Panc1 (cell line): Measurements from ENCODE around the gene EVL. TPM values are rescaled to one million over a fixed set of nuclear protein-coding genes. Genes with fewer than 3 reads are reported as not detected.

Source experiments
- ATAC-seq: fragments of 200-7000 bp; cut with Tn5 transposase; 2 replicates; pipeline ENCODE4 v1.9.1; 2020; ENCODE audit warnings: mild to moderate bottlenecking, moderate library complexity
- BruUV-seq: library from RNA; stranded (reverse); fragments of 400-500 nt; replicated peaks from 2 replicates; lab custom pipeline; 2021; lab: Mats Ljungman, UMichigan
- CTCF ChIA-PET: fragments of 300-600 bp; sonication (Branson Sonifier 250); formaldehyde crosslinking; loops from one replicate; lab custom pipeline; 2022; ENCODE audit warnings: antibody characterized with exemption; lab: Charles Lee
- POLR2A ChIA-PET: fragments of 300-600 bp; sonication (Branson Sonifier 250); formaldehyde crosslinking; loops from one replicate; lab custom pipeline; 2022; ENCODE audit warnings: antibody characterized with exemption; lab: Charles Lee
- DNase-seq: peaks from one replicate; pipeline ENCODE4 v3.0.0-alpha.2; 2010; ENCODE audit warnings: low read depth, low spot score
- H3K27ac ChIP-seq: 2 replicates; pipeline ENCODE4 v1.5.1; 2011; ENCODE audit warnings: mild to moderate bottlenecking, low read length, inconsistent platforms
- H3K27me3 ChIP-seq: fragments of 200-500 bp; sonication (Bioruptor generic); 2 replicates; pipeline ENCODE4 v1.6.0; 2014; ENCODE audit warnings: low read length, inconsistent platforms; ENCODE audit not compliant: control insufficient read depth, insufficient read depth
- H3K36me3 ChIP-seq: fragments of 200-500 bp; sonication (Bioruptor generic); 2 replicates; pipeline ENCODE4 v1.5.1; 2014; ENCODE audit warnings: inconsistent platforms, mild to moderate bottlenecking, low read length, moderate library complexity; ENCODE audit not compliant: control insufficient read depth, insufficient read depth
- H3K4me1 ChIP-seq: 2 replicates; pipeline ENCODE4 v1.5.1; 2011; ENCODE audit warnings: inconsistent platforms, mild to moderate bottlenecking, low read length, moderate library complexity; ENCODE audit not compliant: control insufficient read depth, insufficient read depth
- H3K4me3 ChIP-seq, 2 experiments: 2 replicates each; pipeline ENCODE4 v1.5.1; 2011 to 2012; ENCODE audit warnings: low read depth in 2 of 2, low read length in 2 of 2, mild to moderate bottlenecking in 2 of 2, inconsistent platforms in 1 of 2, moderate library complexity in 1 of 2
- H3K9me3 ChIP-seq: fragments of 200-500 bp; sonication (Bioruptor generic); 2 replicates; pipeline ENCODE4 v1.5.1; 2014; ENCODE audit warnings: low read depth, mild to moderate bottlenecking, inconsistent platforms, low read length, moderate library complexity; ENCODE audit not compliant: control insufficient read depth, insufficient read depth
- POLR2AphosphoS5 ChIP-seq: IDR thresholded peaks from 2 replicates; pipeline ENCODE4 v1.6.1; 2012; ENCODE audit warnings: mild to moderate bottlenecking, low read depth, low read length, moderate library complexity
- SIN3A ChIP-seq: IDR thresholded peaks from 2 replicates; pipeline ENCODE4 v1.6.1; 2012; ENCODE audit warnings: low read depth, mild to moderate bottlenecking, low read length, moderate library complexity, borderline replicate concordance; ENCODE audit not compliant: insufficient read depth
- TCF7L2 ChIP-seq: IDR thresholded peaks from 2 replicates; pipeline ENCODE4 v1.6.1; 2011; ENCODE audit warnings: mild to moderate bottlenecking, low read depth, low read length, inconsistent platforms
- in situ Hi-C: cut with HindIII; loops from 2 replicates; pipeline ENCODE4 v1.10.0; 2016; ENCODE audit warnings: low sequenced_read_pairs, low pct_unique_long_range_greater_than_20kb
- intact Hi-C: fragments of 100-400 bp; cut with micrococcal nuclease; formaldehyde crosslinking; loops from one replicate; pipeline ENCODE4 v1.10.0; 2022; ENCODE audit not compliant: unreplicated experiment
- total RNA-seq: library from RNA; stranded (reverse); gene quantifications from one replicate; pipeline ENCODE4 v1.2.1, GENCODE V29; 2021; ENCODE audit not compliant: unreplicated experiment
- TF ChIP-seq, protein P1 (sequence below): fragments of 450-650 bp; IDR thresholded peaks from 2 replicates; pipeline ENCODE4 v1.5.1; 2017; ENCODE audit warnings: mild to moderate bottlenecking
- TF ChIP-seq, protein P2 (sequence below), 2 experiments: IDR thresholded peaks; 2 replicates each; pipeline ENCODE4 v1.6.1; 2011 to 2012; ENCODE audit warnings: low read depth in 2 of 2, control low read depth in 1 of 2, low read length in 1 of 2, mild to moderate bottlenecking in 1 of 2, moderate library complexity in 1 of 2; ENCODE audit not compliant: insufficient read depth in 1 of 2

EVL gene
- total RNA-seq, 1 experiment from 2014 or later = 38.3 TPM

DNA sequence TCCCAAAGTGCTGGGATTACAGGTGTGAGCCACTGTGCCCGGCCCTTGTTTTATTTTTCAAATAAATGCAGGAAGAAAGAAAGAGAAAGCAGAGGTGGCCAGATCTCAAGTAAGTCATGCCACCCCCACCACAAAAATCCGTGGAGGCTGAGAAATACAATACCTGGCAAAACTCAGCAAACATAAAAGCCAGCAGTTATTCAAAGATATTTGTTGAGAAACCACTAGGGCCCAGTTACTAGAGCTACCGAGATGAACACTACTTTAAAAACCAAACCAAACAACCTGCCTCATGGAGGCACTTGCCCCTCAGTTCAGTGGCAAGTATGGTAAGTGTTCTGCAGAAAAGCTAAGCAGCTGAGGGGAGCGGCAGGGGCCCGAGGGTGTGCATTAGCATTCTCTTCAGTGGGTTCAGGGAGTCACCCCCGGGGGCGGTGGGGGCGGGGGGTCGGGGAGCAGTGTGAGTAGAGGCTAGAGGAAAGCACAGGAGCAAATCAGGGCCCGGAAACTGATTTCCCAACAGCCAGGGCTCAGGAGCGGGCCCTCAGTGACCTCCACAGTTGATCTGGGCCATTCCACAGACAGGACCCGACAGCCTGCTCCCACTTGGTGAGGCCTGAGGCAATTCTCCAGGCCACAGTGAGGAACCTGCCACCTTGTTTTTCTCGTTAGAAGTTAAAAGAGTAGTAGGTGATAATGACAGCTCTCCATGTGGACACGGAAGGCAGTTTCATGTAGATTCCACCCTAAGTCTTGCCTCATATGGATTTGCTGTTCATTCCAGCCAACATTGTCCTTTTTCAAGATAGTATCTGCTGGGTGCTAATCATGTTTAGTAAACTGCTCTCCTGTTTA lies 8.6 kb downstream of the EVL start:
- DNase-seq = no peak
- no peak overlapping the region for H3K27ac ChIP-seq
- in situ Hi-C loops = no loop called here
- ChIA-PET POLR2A (no interaction called here), CTCF (no interaction called here)
- no peak for ATAC-seq
- intact Hi-C loops = no loop called here
- H3K27me3 ChIP-seq = no peaks in the 10 kb centered on the region
- no peaks in the 10 kb centered on the region for H3K9me3 ChIP-seq
- H3K36me3 ChIP-seq = no peaks in the 10 kb centered on the region
- H3K4me3 ChIP-seq = no peak overlapping the region
- no peaks in the 10 kb centered on the region for H3K4me1 ChIP-seq
- BruUV-seq = no TSS peak
- TF ChIP-seq, protein P1, sequence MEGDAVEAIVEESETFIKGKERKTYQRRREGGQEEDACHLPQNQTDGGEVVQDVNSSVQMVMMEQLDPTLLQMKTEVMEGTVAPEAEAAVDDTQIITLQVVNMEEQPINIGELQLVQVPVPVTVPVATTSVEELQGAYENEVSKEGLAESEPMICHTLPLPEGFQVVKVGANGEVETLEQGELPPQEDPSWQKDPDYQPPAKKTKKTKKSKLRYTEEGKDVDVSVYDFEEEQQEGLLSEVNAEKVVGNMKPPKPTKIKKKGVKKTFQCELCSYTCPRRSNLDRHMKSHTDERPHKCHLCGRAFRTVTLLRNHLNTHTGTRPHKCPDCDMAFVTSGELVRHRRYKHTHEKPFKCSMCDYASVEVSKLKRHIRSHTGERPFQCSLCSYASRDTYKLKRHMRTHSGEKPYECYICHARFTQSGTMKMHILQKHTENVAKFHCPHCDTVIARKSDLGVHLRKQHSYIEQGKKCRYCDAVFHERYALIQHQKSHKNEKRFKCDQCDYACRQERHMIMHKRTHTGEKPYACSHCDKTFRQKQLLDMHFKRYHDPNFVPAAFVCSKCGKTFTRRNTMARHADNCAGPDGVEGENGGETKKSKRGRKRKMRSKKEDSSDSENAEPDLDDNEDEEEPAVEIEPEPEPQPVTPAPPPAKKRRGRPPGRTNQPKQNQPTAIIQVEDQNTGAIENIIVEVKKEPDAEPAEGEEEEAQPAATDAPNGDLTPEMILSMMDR = no peak
- TF ChIP-seq POLR2AphosphoS5 (no peak), TCF7L2 (no peak), SIN3A (no peak)
- TF ChIP-seq, protein P2, sequence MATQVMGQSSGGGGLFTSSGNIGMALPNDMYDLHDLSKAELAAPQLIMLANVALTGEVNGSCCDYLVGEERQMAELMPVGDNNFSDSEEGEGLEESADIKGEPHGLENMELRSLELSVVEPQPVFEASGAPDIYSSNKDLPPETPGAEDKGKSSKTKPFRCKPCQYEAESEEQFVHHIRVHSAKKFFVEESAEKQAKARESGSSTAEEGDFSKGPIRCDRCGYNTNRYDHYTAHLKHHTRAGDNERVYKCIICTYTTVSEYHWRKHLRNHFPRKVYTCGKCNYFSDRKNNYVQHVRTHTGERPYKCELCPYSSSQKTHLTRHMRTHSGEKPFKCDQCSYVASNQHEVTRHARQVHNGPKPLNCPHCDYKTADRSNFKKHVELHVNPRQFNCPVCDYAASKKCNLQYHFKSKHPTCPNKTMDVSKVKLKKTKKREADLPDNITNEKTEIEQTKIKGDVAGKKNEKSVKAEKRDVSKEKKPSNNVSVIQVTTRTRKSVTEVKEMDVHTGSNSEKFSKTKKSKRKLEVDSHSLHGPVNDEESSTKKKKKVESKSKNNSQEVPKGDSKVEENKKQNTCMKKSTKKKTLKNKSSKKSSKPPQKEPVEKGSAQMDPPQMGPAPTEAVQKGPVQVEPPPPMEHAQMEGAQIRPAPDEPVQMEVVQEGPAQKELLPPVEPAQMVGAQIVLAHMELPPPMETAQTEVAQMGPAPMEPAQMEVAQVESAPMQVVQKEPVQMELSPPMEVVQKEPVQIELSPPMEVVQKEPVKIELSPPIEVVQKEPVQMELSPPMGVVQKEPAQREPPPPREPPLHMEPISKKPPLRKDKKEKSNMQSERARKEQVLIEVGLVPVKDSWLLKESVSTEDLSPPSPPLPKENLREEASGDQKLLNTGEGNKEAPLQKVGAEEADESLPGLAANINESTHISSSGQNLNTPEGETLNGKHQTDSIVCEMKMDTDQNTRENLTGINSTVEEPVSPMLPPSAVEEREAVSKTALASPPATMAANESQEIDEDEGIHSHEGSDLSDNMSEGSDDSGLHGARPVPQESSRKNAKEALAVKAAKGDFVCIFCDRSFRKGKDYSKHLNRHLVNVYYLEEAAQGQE (IDR thresholded peaks at IDR 0.05; ENCODE audit: insufficient read depth in 1 of 2, low read depth in 2 of 2, low read length in 1 of 2) = no peak

DNA sequence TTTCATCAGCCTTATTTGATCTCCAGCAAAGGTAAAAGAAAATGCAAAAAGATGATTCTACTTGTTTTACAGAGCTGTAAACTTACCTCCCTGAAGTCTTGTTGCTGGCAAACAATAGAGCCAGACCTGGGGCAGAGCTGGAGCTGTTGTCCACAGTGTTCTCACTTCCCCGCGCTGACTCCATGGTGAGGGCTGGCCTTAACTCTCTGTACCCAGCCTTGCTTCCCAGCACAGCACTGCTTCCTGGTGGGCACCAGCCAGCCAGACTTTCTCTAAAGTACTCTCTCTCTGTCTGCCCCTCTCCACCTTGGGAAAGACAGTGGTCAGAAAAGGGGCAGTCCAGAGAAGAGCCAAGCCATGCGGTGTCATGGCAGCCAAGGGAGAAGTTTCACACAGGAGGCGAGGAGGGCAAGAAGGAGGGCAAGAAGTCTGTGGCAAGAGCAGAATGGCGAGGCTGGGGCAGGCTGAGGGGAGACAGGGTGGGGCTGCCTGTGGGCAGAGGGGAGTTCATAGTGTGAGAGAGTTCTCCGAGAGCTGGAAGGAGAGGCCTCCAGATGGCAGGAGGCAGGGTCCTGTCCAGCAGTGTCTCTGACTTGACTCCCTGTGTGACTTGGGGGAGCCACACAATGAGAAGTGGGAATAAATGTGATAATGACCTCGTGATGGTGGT lies 9.3 kb downstream of the EVL start:
- Histone ChIP-seq H3K4me3 (no peak overlapping the region), H3K4me1 (no peaks in the 10 kb centered on the region), H3K27ac (no peak overlapping the region), H3K36me3 (no peaks in the 10 kb centered on the region), H3K9me3 (no peaks in the 10 kb centered on the region), H3K27me3 (no peaks in the 10 kb centered on the region)
- in situ Hi-C loops (no loop called here), intact Hi-C loops (no loop called here)
- DNase-seq (no peak), ATAC-seq (no peak)
- POLR2A ChIA-PET = no interaction called here
- CTCF ChIA-PET = interaction anchor here (0.7 kb wide), 1 partner anchor 214 kb away, joined by 3 read pairs; no protein-coding TSS in a partner anchor
- no TSS peak for BruUV-seq
- TF ChIP-seq, protein P1 = no peak
- TF ChIP-seq TCF7L2 (no peak), POLR2AphosphoS5 (no peak), SIN3A (no peak)
- TF ChIP-seq, protein P2 (IDR thresholded peaks at IDR 0.05; ENCODE audit: insufficient read depth in 1 of 2, low read depth in 2 of 2, low read length in 1 of 2) = no peak
